GM12801 (cell line): ENCODE results near the gene SLC41A3.

Experiments
- CTCF ChIP-seq: IDR thresholded peaks from one replicate; pipeline ENCODE4 v1.5.1; 2011; ENCODE audit warnings: control low read depth; ENCODE audit not compliant: insufficient read length; ENCODE audit errors: extremely low read depth

The SLC41A3 gene

GRCh38 chr3:126118591-126118990, 34.7 kb upstream of the SLC41A3 start:
- TF ChIP-seq CTCF, result no peak

DNA sequence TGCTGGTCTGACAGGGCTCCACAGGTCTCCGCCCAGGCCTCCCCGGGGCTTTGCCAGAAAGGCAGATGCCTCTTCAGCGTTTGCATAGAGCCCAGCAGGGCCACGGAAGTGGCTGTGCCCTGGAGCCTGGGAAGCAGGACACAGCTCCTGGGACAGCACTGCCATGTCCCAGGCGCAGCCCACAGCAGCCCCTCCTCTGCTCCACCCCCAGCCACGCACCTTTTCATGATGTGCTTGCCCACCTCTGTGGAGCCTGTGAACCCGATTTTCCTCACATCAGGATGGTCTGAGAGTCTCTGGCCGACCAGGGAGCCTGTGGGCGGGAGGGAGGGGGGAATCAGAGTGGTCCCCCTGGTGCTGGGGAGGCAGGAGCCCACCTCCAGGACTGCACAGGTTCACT, 33.9 kb upstream of the SLC41A3 start:
- TF ChIP-seq CTCF, result no peak

DNA sequence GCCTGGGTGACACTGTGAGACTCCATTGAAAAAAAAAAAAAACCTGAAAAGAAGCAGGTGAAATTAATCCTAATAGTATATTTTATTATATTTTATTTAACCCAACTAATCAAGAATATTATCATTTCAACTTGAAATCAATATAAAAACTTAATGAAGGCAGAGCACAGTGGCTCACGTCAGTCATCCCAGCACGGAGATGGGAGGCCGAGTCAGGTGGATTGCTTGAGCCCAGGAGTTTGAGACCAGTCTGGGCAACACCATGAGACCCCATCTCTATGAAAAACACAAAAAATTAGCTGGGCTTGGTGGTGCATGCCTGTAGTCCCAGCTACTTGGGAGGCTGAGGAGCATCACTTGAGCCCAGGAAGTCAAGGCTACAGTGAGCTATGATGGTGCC, 33.3 kb upstream of the SLC41A3 start:
- TF ChIP-seq CTCF, result no peak

DNA sequence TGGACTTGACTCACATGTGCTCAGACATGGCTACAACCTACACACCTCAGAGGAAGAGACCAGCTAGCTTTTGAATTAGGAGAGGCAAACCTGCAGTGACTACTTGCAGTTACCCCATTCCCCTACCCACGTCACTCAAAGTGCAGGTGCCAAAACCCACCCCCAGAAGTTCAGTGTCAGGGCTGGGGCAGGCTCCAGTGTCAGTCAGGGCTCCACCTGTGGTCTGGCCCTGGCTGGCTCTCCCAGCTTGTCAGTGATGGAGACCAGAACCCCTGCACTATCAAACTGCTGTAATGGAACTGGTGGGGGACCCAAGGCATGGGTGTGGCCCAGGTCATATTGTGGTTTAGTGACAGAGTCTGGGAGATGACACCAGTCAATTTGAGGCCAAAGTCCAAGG, 32.6 kb upstream of the SLC41A3 start:
- no peak for TF ChIP-seq CTCF

- no peak for TF ChIP-seq CTCF
Measured at GRCh38 chr3:126114443-126115386, 30.8 kb upstream of the SLC41A3 start.

- TF ChIP-seq CTCF, result no peak
Measured at GRCh38 chr3:126113733-126114442, 30.0 kb upstream of the SLC41A3 start.

DNA sequence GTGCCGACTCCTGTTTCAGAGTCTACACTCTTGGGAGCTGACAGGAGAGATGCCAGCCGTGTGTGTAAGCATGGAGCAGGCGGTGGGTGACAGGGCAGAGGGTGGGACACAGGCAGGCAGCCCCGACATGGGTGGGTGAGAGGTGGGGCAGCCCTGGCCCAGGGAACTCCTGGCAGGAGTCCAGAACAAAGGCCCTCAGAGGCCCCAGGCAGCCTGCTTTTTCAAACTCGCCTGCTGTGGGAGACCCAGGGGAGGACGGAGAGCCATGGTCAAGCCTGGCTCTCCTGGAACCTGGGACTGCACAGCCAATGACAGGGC, 29.3 kb upstream of the SLC41A3 start:
- no peak for TF ChIP-seq CTCF
